ENCODE results near the gene HCN4.
A peak's percentile ranks its signal among the peaks of the same experiment; 100 is the strongest.

HCN4 gene

DNA sequence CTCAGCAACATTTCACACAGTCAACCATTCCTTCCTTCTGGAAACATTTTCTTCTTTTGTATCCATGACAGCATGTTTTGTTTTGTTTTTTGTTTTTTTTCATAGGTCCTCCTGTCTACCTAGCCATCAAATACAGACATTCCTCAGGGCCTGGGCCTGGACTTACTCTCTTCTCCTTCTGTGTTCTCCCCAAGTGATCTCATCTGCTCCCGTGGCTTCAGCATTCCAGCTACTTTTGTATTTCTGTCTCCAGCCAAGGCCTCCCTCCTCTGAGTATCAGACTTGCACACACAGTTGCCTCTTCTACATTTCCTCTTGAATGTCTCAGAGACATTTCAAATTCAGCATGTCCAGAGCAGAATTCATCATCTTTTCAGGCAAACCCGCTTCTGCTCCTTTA lies 82.4 kb downstream of the HCN4 start:
- DNase-seq = no peak

DNA sequence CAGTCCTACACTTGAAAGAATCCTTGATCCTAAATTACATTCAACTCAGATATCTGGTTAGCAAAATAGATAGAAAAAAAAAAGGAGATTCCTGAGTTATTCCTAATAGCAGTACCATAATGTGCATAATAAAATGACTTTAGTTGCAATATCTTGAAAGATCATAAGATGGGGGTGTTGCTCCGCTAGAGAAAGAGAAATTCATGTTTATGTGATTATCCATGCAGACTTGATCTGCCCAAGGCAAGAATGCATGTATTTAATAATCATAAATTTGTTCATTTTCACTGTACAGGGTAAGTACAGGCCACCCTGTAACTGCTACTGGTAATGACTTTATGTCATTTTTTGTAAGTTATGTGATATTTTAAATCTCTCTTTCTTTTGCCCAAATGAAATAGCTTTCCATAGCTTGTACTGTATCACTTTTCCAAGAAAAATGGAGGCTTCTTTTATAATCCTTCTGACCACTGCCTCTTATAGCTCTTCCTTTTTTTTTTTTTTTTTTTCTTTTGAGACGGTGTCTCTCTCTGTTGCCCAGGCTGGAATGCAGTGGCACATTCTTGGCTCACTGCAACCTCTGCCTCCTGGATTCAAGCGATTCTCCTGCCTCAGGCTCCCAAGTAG lies 84.6 kb downstream of the HCN4 start:
- DNase-seq = peak; percentile 3

DNA sequence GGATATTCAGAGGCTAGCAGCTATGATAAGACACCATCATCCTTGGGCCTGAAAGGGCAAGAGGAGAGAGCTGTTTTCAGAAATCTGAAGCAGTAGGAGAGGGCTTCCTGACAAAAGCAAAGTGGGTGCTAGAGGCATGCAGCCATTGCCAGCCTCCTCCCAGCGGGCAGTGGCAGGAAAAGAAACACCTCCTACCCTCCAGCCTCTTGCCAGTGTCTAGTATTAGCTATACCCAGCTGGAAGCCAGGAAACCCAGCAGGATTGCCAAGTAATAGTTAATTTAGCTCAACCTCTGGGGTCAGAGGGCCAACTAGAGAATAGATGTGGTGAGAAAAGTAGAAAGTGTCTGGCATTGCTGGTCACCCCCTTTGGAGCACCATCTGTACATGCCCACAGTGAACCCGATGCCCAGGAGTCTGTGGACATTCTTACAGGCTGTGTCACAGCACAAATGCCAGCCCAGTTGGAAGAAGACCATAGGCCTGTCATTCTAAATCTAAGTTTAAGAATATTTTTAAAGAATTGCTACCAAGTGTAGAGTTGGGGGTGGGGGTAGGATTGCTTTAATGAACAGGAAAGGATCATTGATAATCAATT lies 85.3 kb downstream of the HCN4 start:
- DNase-seq = no peak

DNA sequence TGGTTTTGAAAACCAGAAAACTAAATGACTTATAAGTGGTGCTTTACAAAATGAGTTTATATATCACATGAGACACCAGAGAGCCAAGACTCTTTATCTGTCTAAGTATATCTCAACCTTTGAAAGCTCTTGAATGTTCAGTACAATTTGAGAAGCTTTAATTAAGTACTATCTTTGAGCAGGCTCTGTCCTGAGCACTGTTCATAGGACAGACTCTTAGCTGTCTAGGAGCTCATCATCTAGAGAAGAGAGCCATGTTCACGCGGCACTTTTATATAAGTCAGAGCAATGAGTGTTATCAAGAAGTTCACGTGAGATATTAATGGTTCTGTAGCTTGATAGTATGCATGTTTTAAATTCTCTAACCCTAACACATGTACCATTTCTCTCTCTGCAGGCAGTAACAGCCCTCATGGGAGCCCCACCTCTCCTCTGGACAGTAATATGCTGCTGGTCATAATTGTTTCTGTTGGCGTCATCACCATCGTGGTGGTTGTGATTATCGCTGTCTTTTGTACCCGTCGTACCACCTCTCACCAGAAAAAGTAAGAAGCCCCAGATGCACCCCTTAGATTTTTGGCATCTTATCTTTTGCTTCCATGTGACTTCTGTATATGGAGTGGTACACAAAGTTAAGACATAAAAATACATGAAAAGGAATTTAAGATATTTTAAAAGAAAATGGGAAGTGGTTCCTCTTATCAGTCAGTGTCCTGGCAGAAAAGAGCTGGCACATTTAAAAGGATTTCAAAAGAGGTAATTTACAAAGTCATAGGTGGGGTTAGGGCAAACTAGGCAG lies 86.0 kb downstream of the HCN4 start:
- no peak for DNase-seq

DNA sequence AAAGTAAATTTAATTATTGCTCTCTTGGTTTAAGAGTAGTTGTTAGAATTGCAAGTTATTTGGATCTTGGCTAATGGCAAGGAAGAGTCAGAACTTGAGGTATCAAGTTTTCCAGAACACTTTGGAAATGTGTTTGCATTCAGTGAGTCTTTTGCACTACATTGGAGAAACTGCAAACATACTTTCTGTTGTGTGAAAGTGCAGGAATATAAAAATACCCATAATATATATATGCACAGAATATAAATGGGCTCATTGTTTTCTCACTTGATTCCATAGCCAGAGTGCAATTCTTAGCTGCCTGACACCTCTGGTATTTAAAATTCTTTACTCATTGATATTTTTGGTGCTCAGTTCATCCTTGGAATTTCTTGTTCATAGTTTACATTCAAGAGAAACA lies 92.9 kb downstream of the HCN4 start:
- no peak for DNase-seq

DNA sequence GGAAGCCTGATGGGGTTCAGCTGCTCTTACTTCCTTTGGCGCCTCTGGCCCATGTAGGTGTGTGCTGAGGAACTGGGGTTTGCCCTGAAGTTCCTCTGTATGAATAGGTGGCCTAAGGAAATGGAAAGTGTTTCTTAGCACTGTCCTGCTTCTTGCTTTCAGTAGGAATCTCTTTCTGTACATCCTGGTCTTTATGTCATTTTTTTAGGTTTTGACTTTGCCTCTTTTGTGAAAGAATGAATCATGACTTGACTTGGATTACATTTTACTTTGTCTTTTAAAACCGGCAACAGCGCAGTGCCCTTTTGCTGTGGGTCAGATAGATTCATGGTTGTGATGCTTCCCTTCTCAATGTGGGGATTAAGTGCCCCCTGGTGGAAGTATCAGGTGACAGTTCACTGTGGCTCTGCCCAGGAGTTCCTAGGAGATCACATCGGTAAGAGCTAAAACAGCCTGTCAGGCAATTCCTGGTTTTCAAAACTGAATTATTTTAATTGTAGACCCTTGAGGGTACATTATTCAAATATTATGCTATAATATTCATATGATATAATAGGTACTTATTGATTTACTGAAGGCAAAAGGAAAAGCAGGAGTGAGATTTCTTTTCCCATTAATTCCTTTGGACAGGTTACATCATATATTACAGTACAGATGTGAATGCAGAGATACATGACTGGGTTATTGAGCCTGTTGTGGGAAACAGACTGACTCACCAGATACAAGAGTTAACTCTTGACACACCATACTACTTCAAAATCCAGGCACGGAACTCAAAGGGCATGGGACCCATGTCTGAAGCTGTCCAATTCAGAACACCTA lies 95.4 kb downstream of the HCN4 start:
- peak; percentile 11 for DNase-seq

DNA sequence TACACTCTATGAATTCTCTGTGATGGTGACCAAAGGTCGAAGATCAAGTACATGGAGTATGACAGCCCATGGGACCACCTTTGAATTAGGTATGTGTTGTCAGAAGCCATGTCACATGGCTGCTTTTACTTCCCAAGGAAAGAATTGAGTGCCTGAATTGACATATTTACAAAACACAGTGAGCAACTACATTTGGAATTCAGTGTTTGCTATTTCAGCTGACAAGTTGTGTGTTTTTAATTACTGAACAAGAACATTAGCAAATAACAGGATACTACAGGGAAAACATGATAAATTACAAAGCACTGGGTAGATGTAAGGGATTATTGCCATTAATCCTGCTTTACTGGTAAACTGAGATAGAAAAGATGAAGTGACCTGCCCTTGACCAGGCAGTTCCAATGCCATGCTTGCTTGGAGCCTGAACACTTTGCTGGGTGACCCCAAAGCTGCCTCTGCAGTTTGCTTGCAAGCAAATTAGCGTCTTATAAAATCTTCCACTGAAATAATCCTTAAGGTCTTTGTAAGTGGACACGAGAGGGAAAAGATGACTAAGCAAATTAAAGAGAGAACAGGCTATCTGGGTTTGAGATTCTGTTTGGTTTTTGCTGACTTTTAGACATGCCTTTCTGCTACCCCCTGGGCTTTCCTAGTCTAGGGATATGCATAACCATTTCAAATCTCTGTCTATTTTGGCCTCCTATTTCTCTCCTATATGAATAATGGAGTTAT lies 98.2 kb downstream of the HCN4 start:
- DNase-seq = no peak
